Measurements from ENCODE around the gene KMO. TPM values are rescaled to one million over a fixed set of nuclear protein-coding genes. Genes with fewer than 3 reads are reported as not detected.

KMO gene
- total and polyA plus RNA-seq, 2 of the 13 experiments (the other 11 are each of a cell fraction or from before 2014, with no cell fraction given) = 0.01 TPM; not detected in 1

GRCh38 chr1:241519308-241520079 lies 12.7 kb upstream of the KMO start, which contains the start of gene FH (continued):
- no peak for TF ChIP-seq NFAT5 (CRISPR knock-in tag; IDR thresholded peaks at IDR 0.05)
- peak; percentile 67; the same call in 1 of the 2 replicates for TF ChIP-seq ZNF547 (CRISPR knock-in tag; IDR thresholded peaks at IDR 0.05)
- peak; percentile 55; the same call in 1 of the 2 replicates for TF ChIP-seq MYPOP (CRISPR knock-in tag; IDR thresholded peaks at IDR 0.05)
- TF ChIP-seq MXD1 (CRISPR knock-in tag; IDR thresholded peaks at IDR 0.05) = peak; percentile 73
- no peak for TF ChIP-seq EZH2 (conservative IDR thresholded peaks at IDR 0.05; ENCODE audit: low read depth, low read length)
- peak; percentile 44 for TF ChIP-seq ZNF18 (CRISPR knock-in tag; IDR thresholded peaks at IDR 0.05; ENCODE audit: insufficient replicate concordance)
- TF ChIP-seq KAT8 (CRISPR knock-in tag; IDR thresholded peaks at IDR 0.05) = peak; percentile 74
- TF ChIP-seq ZNF704 (CRISPR knock-in tag; IDR thresholded peaks at IDR 0.05; ENCODE audit: borderline replicate concordance) = no peak
- TF ChIP-seq ZBTB39 (CRISPR knock-in tag; IDR thresholded peaks at IDR 0.05) = 0 out of 2 replicates have a peak, but pooled peaks have one; percentile 46
- TF ChIP-seq EEA1 (CRISPR knock-in tag; IDR thresholded peaks at IDR 0.05; ENCODE audit: borderline replicate concordance) = peak; percentile 48; the same call in 1 of the 2 replicates
- no peak for TF ChIP-seq SMARCE1 (IDR thresholded peaks at IDR 0.05; ENCODE audit: borderline replicate concordance)
- TF ChIP-seq RNF219 (CRISPR knock-in tag; IDR thresholded peaks at IDR 0.05) = peak; percentile 26; the same call in 1 of the 2 replicates
- TF ChIP-seq ZNF282 (IDR thresholded peaks at IDR 0.05; ENCODE audit: partially characterized antibody) = no peak

All from HepG2 (cell line).